HFF-Myc (cell line): ENCODE results near the gene UGT2B11.
"Not testable (repeated sequence)": the region's sequence is repeated elsewhere in the genome, so short reads cannot be mapped to it uniquely, and the experiment has no call there.

ENCODE experiments used
- DNase-seq: peaks from one replicate; pipeline ENCODE4 v3.0.0-alpha.2; 2011; ENCODE audit warnings: low read depth; ENCODE audit errors: extremely low read depth
- H3K4me3 ChIP-seq: replicated peaks from 2 replicates; pipeline ENCODE4 v1.5.1; 2011; ENCODE audit warnings: low read depth, mild to moderate bottlenecking, control low read depth, low read length
- TF ChIP-seq, protein P1 (sequence below): IDR thresholded peaks from 2 replicates; pipeline ENCODE4 v1.5.1; 2012; ENCODE audit warnings: mild to moderate bottlenecking, low read depth, low read length, control low read depth; ENCODE audit errors: missing control alignments

The UGT2B11 gene

DNA sequence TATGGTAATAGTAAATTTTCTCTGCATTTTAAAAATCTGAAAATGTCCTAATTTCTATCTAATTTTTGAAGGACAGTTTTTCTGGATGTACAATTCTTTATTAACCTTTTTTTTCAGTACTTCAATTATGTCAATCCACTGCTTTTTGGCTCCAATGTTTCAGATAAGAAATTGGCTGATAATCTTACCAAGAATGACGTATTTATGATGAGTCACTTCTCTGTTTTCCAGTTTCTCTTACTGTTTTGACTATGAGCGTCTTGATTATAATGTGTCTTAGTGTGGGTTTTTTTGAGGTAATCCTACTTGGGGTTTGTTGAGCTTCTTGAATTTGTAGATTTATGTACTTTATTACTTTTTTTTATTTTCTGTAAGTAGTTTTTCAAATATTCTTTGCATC lies 47.2 kb downstream of the UGT2B11 start:
- no peak for DNase-seq
- TF ChIP-seq, protein P1, sequence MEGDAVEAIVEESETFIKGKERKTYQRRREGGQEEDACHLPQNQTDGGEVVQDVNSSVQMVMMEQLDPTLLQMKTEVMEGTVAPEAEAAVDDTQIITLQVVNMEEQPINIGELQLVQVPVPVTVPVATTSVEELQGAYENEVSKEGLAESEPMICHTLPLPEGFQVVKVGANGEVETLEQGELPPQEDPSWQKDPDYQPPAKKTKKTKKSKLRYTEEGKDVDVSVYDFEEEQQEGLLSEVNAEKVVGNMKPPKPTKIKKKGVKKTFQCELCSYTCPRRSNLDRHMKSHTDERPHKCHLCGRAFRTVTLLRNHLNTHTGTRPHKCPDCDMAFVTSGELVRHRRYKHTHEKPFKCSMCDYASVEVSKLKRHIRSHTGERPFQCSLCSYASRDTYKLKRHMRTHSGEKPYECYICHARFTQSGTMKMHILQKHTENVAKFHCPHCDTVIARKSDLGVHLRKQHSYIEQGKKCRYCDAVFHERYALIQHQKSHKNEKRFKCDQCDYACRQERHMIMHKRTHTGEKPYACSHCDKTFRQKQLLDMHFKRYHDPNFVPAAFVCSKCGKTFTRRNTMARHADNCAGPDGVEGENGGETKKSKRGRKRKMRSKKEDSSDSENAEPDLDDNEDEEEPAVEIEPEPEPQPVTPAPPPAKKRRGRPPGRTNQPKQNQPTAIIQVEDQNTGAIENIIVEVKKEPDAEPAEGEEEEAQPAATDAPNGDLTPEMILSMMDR, result no peak
- H3K4me3 ChIP-seq, result no peak overlapping the region

- not testable (repeated sequence) for DNase-seq, H3K4me3 ChIP-seq
Measured at GRCh38 chr4:69166376-69166775, 48.2 kb downstream of the UGT2B11 start.

GRCh38 chr4:69165707-69166106 lies 48.8 kb downstream of the UGT2B11 start:
- not testable (repeated sequence) for H3K4me3 ChIP-seq, DNase-seq

DNA sequence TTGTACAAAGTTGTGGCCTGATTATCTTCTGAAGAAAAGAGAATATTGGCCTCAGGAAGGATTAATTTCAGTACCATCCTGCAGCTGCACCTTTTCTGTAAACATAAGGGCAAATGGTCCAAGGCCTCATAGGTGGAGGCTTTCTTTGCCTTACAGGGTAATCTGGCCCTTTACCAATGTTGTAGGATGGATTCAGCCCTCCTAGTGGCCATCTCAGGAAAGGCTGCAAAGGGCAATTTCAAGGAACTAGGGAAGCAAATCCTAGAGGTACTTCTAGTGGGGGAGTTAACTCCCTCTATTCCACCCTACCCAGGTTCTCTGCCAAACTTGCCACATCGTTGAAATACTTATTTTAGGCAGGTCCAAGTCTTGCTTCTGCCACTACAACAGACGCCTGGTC lies 57.6 kb downstream of the UGT2B11 start:
- H3K4me3 ChIP-seq, result no peak overlapping the region
- DNase-seq, result no peak
- TF ChIP-seq, protein P1, result peak; percentile 33

DNA sequence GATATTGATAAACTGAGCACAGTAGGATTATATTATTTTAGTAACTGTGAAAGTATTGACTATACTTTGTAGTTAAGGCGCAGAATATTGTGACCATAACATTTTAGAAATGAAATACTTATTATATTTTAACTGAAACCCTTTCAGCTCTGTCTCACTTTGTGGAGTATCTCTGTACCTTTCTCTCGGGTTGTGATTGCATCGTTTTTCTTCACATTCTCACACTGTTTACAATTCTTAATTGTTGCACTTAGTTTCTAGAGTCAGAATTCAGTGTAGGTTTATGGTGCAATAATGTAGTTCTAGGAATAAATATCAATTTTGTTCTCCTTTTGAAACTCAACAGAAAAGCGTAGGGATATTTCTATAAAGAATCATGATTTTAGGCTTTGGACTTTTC lies 60.5 kb downstream of the UGT2B11 start:
- no peak for DNase-seq
- TF ChIP-seq, protein P1, result no peak
- H3K4me3 ChIP-seq, result no peak overlapping the region
